Measurements from ENCODE around the gene LCP2. TPM values are rescaled to one million over a fixed set of nuclear protein-coding genes. Genes with fewer than 3 reads are reported as not detected.

Gene LCP2
- total and polyA plus RNA-seq, 2 of the 4 experiments (the other 2 are of a cell fraction), result not detected

GRCh38 chr5:170223906-170224305 is 73.7 kb downstream of the LCP2 start:
- WGBS, 2 experiments (ENCODE audit: extremely low coverage in 2 of 2, insufficient read length in 1 of 2), result 49% methylated on average over 3 of the region's 5 CpGs; no CpG with 5 or more reads in 1 of the 2 experiments
- no peak overlapping the region for H4K5ac ChIP-seq (ENCODE audit: low read depth, low read length)
- H2BK15ac ChIP-seq (ENCODE audit: low read depth, low read length), result no peak overlapping the region
- H3K4ac ChIP-seq (ENCODE audit: low read depth, low read length), result no peak overlapping the region
- H4K20me1 ChIP-seq (ENCODE audit: insufficient read depth, low read length), result no peaks in the 10 kb centered on the region
- no peak overlapping the region for H2BK120ac ChIP-seq (ENCODE audit: low read depth, low read length)
- no peaks in the 10 kb centered on the region for H3K9me1 ChIP-seq (ENCODE audit: insufficient read depth, low read length)
- no peak overlapping the region for H2AK5ac ChIP-seq (ENCODE audit: low read depth, low read length)
- H3K27me3 ChIP-seq (ENCODE audit: control insufficient read depth, insufficient read depth, low read length), result no peaks in the 10 kb centered on the region
- CTCF ChIA-PET, result no interaction called here
- no peak overlapping the region for H3K56ac ChIP-seq (ENCODE audit: extremely low read depth, insufficient read depth, low read length)
- H3K79me1 ChIP-seq (ENCODE audit: low read depth in 1 of 2, low read length in 2 of 2), result no peaks in the 10 kb centered on the region
- DNase-seq (no peak), ATAC-seq (ENCODE audit: low read depth) (no peak)
- H3K27ac ChIP-seq (ENCODE audit: insufficient read depth, low read length), result no peak overlapping the region
- no peak for TF ChIP-seq CHD1 (IDR thresholded peaks at IDR 0.05; ENCODE audit: low read depth, low read length)
- no peak for TF ChIP-seq MAFK (IDR thresholded peaks at IDR 0.05; ENCODE audit: low read depth, low read length)
- TF ChIP-seq FOS (IDR thresholded peaks at IDR 0.05; ENCODE audit: low read depth, low read length), result no peak
- no peak for TF ChIP-seq BHLHE40 (IDR thresholded peaks at IDR 0.05; ENCODE audit: low read depth, low read length)
- no peak for TF ChIP-seq USF2 (IDR thresholded peaks at IDR 0.05; ENCODE audit: low read depth, low read length)
- TF ChIP-seq RFX5 (IDR thresholded peaks at IDR 0.05; ENCODE audit: low read depth, low read length), result no peak
- no peak for TF ChIP-seq CEBPB (IDR thresholded peaks at IDR 0.05; ENCODE audit: low read depth, low read length)
- TF ChIP-seq SMC3 (IDR thresholded peaks at IDR 0.05; ENCODE audit: low read depth, low read length), result no peak
- TF ChIP-seq RAD21 (IDR thresholded peaks at IDR 0.05; ENCODE audit: low read length), result no peak
- no peak for TF ChIP-seq CTCF (conservative IDR thresholded peaks at IDR 0.05; ENCODE audit: low read depth, low read length)
- TF ChIP-seq MAZ (IDR thresholded peaks at IDR 0.05; ENCODE audit: borderline replicate concordance, low read depth, low read length), result no peak
- TF ChIP-seq POLR2A (IDR thresholded peaks at IDR 0.05; ENCODE audit: low read depth, low read length), result no peak
- TF ChIP-seq NFE2L2 (IDR thresholded peaks at IDR 0.05; ENCODE audit: low read depth, low read length), result no peak
- no peak for TF ChIP-seq ELK1 (IDR thresholded peaks at IDR 0.05; ENCODE audit: borderline replicate concordance, low read depth, low read length)
- TF ChIP-seq MXI1 (IDR thresholded peaks at IDR 0.05; ENCODE audit: borderline replicate concordance, low read depth, low read length), result no peak
- TF ChIP-seq RCOR1 (IDR thresholded peaks at IDR 0.05; ENCODE audit: insufficient replicate concordance, low read length), result no peak
- H2AK9ac ChIP-seq (replicated peaks; ENCODE audit: low read depth, low read length, poor library complexity), result no peak overlapping the region
- in situ Hi-C loops (cut with MboI; ENCODE audit: low sequenced_read_pairs), result loop anchor here (10.0 kb wide), 1 partner anchor 201 kb away; no protein-coding TSS in a partner anchor
- H3K9me3 ChIP-seq (ENCODE audit: control insufficient read depth, insufficient read depth, low read length), result no peaks in the 10 kb centered on the region
- dilution Hi-C loops (cut with HindIII; ENCODE audit: low sequenced_read_pairs, unreplicated experiment), result no loop called here
- no peak overlapping the region for H3K23ac ChIP-seq (ENCODE audit: low read depth, low read length)
- POLR2A ChIA-PET (ENCODE audit: unreplicated experiment), result no interaction called here
- BruUV-seq (replicated peaks), result no TSS peak
- no peak overlapping the region for H3K14ac ChIP-seq (replicated peaks; ENCODE audit: low read depth, low read length)
- H2AFZ ChIP-seq (replicated peaks; ENCODE audit: low read length, poor library complexity), result no peak overlapping the region
- H4K91ac ChIP-seq (ENCODE audit: insufficient read depth, low read depth, low read length), result no peak overlapping the region
- H4K8ac ChIP-seq (ENCODE audit: low read depth in 2 of 2, low read length in 2 of 2), result no peak overlapping the region
- H3K4me2 ChIP-seq (ENCODE audit: low read depth, low read length), result no peak overlapping the region
- no peaks in the 10 kb centered on the region for H3K4me1 ChIP-seq (ENCODE audit: control insufficient read depth, insufficient read depth, low read length)
- no peaks in the 10 kb centered on the region for H3K36me3 ChIP-seq (ENCODE audit: control insufficient read depth, insufficient read depth, low read length)
- no peak overlapping the region for H3K18ac ChIP-seq (ENCODE audit: low read depth, low read length)
- H2BK20ac ChIP-seq (ENCODE audit: low read depth, low read length), result no peak overlapping the region
- intact Hi-C loops (cut with micrococcal nuclease), result loop anchor here (2.0 kb wide), 1 partner anchor 73 kb away; no protein-coding TSS in a partner anchor
- no peak overlapping the region for H3K4me3 ChIP-seq (ENCODE audit: insufficient read depth, low read depth, low read length)
- H3K9ac ChIP-seq (ENCODE audit: low read depth, low read length), result no peak overlapping the region
- no peak overlapping the region for H2BK5ac ChIP-seq (ENCODE audit: low read depth, low read length, poor library complexity, severe bottlenecking)
